HG02981 (cell line): ENCODE data around the gene ADRM1.

Experiments used
- ATAC-seq: cut with Tn5 transposase; IDR thresholded peaks from one replicate; pipeline ENCODE4 v1.9.1; 2021; ENCODE audit warnings: mild to moderate bottlenecking, moderate library complexity; ENCODE audit not compliant: unreplicated experiment

ADRM1 gene

GRCh38 chr20:62334881-62335280 lies 32.1 kb downstream of the ADRM1 start:
- ATAC-seq = no peak

DNA sequence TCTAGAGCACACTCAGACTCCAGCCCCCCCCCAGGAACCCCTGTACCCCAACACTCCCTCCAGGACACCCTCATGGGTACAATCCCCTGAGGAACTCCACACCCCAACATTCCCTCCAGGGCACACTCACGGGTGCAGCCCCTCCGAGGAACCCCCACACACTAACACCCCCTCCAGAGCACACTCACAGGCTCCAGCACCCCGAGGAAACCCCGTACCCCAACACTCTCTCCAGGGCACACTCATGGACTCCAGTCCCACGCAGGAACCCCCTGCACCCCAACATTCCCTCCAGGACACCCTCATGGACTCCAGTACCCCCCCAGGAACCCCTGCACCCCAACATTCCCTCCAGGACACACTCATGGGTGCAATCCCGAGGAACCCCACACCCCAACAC lies 32.7 kb downstream of the ADRM1 start:
- ATAC-seq = no peak

DNA sequence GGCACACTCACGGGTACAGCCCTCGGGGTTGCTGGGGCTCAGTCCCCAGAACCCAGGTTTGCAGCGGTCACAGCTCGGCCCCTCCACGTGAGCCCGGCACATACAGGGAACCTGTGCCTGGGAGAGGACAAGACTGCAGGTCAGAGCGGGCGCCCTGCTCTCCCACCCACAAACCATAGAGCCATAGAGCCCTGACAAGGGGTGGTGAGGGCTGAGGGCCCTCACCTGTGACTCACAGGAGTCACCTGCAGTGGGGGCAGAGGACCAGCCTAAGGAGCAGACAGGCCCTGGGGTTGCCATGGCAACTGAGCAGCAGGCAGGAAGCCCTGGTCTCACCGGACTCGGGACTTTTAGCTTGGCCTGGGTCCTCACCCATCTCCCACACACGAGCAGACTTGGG lies 33.5 kb downstream of the ADRM1 start:
- no peak for ATAC-seq

DNA sequence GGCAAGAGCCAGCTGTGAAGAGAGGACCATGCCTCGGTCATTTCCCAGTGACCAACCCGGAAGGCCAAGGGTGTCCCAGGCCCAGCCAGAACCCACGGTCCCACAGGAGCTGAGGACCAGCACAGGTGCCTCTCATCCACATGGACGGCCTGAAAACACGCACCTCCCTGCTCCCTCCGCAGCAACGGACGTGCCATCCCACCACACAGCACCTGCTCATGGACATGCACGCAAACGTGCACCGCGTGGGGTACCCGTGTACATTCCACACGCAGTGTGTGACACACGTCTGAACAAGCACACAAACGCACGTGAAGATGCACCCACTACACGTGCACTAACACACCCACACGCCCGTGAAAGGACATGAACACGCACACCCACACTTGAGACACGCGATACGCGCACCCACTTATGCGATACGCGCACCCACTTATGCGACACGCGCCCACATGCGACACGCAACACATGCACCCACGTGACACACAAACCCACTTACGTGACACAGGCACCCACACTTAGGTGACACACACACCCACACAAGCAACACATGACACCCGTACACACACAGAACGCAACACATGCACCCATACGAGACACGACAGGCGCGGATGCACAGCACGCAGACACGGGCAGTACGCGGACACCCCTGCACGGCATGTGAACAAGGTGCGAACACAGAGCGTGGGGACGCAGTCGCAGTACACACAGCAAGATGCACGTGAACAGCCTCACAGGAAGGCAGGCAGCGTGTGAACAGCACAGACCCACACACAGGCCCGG lies 34.2 kb downstream of the ADRM1 start:
- no peak for ATAC-seq

- no peak for ATAC-seq
These were observed 34.9 kb downstream of the ADRM1 start for GRCh38 chr20:62337558-62338293.

DNA sequence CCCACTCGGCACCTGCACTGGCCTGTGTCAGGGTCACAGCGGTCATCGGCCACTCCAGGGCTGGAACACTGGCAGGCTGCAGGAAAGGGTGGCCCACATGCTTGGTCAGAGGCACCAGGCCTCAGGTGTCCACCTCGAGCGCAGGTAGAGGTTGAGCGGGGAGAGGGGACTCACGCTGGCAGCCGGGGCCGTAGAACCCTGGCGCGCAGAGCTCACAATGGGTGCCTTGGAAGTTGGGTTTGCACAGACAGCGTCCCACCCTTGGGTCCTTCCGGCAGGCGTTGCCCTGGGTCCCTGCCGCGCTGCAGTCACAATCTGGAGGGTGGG lies 35.5 kb downstream of the ADRM1 start:
- ATAC-seq = no peak

DNA sequence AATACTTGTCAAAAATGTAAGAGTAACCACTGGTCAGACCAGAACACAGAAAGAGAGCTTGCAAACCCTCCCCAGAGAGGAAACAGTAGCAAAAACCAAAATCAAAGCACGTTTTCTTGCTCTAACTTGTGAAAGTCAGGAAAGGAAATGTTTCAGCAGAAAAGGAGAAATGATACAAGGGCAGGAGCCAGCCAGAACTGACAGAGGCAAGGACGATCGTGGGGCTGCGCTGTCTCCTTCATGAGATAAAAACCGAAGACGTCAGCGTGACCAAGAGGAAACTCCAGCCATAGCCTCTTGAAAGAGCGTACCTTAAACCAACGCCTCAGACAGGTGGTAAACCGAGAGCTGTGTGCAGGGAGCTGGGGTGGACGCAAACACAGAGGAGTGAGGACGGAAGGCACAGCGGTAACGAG lies 36.9 kb downstream of the ADRM1 start:
- peak; percentile 49 for ATAC-seq

DNA sequence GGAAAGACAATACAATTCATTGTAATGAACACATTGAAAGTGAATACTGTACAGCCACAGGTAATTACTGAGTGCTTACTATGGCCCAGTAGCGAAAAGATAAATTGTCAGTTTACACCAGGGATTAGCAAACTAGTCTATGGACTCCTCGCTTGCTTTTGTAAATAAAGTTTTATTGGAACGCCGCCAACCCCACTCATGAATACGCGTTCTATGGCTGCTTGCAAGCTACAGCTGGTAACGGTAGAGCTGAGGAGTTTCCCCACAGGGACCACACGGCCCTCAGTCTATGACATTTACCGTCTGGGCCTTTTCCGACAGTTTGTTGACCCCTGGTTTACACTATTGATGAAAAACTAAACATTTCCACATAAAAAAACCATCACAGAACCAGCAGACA lies 40.1 kb downstream of the ADRM1 start:
- ATAC-seq = no peak

DNA sequence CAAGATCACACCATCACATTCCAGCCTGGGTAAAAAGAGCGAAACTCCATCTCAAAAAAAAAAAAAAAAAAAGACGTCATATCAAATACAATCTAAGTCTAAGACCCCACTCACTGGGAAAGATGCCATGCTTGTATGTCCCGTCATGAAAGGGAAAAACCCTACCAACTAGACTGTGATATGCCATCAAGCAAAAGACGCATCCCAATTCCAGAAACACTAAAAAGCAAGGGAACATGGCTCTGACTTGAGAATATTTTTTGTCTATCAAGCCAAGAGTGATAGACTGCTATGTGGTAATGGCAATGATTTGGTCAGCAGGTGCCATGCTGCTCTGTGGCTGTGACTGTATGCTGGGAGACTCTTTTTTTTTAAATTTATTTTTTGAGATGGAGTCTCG lies 41.3 kb downstream of the ADRM1 start:
- no peak for ATAC-seq

- ATAC-seq = no peak
These were observed 42.0 kb downstream of the ADRM1 start for GRCh38 chr20:62344782-62345181.

- ATAC-seq = no peak
These were observed 43.0 kb downstream of the ADRM1 start for GRCh38 chr20:62345681-62346370.

GRCh38 chr20:62346398-62347150 lies 43.8 kb downstream of the ADRM1 start:
- ATAC-seq = no peak

DNA sequence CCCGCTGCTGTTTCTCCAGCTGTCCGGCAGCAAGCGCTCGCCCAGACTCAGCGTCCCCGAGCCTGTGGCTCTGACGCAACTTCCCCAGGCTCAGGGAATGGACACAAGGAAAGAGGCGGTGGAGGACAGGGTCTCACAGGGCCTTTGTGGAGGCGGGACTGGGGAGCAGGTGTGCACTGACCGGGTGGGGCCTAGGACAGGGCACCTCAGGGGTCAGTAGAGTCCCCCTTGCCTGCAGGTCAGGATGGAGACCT lies 44.3 kb downstream of the ADRM1 start:
- no peak for ATAC-seq

DNA sequence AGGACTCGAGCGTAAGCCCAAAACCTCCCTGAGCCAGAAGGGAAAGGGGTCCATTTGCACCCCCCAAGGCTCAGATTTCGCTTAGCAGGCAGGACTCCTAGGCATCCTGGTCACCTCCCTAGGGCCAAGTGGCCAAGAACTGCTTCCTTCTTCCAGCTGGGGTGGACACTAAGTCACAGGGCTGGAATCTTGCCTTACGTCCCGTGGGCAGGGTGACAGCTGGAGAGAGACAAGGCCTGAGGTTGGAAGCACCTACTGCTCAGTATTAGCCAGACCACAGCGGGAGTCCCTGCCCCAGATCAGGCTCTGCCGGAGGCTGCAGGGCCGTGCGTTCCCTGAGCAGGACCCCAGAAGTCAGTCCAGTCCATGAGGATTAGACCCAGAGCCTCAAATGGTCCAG lies 44.6 kb downstream of the ADRM1 start:
- no peak for ATAC-seq

DNA sequence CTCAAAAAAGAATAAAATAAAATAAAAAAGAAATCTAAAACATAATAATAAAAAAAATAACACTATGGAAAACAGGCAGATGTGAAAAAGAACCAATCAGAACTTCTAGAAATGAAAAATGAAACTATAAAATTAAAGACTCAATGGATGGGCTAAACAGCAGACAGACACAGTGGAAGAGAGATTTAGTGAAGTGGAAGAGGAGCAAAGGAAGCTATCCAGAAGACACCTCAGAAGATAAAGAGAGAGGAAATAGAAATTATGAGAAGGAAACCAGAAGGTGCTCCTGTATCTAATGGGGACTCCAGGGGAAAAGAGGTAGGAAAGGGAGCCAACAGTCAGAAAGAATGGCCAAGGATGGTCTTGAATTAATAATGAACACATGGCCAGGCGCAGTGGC lies 45.8 kb downstream of the ADRM1 start:
- ATAC-seq = no peak

DNA sequence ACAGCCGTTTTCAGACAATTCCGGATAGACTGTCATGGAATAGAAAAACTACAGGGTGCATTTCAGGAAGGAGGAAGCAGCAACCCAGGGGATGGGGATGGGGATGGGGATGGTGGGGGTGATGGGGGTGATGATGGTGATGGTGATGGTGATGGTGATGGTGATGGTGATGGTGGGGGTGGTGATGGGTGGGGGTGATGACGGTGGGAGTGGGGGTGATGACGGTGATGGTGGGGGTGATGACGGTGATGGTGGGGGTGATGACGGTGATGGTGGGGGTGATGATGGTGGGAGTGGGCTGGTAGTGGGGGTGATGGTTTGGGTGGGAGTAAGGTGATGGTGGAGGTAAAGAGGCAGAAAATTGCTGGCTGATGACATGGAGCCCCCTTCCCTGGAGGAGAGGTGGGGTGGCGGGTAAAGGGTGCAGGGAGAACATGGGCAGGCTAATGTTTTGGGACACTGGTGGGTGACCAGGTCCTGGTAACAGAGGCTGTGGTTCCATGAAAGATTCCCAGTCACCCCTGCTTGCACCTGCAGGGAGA lies 46.8 kb downstream of the ADRM1 start:
- no peak for ATAC-seq

DNA sequence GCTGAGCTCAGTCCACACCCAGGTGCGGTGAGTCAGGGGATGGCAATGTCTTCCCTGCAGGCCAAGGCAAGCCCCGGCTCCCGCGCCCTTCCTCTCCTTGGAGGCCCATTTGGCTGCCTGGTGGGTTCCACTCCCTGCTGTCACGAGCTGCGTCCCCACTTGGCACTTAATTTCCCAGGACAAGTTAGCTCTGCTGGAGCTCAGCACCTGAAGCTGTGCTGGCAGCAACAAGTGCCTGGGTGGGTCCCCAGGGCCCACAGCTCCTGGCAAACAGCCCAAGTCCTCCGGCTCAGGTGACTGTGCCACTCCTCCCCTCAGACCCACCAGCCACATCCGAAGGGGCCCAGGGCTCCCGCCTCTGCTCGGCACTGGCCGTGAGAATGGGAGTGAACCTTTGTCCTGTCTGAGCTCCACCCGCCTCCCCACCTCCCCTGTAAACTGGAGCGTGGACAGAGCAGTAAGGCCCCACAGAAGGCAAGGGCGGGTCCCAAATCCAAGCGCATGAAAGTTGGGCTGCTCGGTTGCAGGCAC lies 47.4 kb downstream of the ADRM1 start:
- ATAC-seq = no peak

DNA sequence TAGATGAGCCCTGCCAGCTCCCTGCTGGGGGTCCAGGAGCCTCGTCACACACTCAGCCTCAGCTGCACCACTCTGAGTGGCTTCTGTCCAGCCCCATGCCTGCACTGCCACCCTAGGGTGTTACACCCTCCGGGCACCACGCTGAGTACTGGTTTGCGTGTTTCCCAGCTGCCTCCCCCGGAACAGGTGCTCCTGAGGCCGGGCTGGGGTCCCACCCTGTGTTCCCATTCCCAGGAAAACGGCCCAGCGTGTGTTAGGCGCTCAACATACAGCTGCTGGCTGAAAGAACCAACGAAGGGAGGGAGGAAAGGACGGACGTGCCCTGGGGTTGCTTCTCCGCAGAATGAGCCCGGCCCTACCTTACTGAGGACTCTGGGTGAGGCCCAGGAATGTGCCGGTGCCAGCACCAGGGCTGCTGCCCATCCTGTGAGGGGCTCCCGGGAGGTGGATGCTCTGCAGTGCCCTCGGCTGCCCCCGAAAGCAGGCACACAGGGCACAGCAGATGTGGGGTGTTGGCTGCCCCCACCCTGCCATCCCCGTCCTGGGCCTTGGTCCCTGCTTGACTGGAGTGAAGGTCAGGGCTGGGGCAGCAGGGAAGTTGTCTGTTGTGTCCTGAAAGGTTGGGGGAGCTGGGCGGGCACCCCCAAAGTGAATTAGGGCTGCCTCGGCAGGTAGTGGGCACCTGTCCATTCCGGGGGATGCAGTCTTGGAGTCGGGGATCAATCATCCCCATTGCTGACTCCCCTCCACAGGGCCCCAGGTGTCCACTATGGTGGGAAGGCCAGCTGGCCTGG lies 48.0 kb downstream of the ADRM1 start:
- ATAC-seq = no peak

- ATAC-seq = no peak
These were observed 48.9 kb downstream of the ADRM1 start for GRCh38 chr20:62351469-62352401.
